CD14-positive monocyte (primary cell): Measurements from ENCODE around the gene TUBA1A. TPM values are rescaled to one million over a fixed set of nuclear protein-coding genes. Genes with fewer than 3 reads are reported as not detected.

Experiments used
- DNase-seq, 3 donors: peaks; one replicate each; pipeline ENCODE4 v3.0.0-alpha.2; 2011 to 2022
- H2AFZ ChIP-seq: 2 replicates; pipeline ENCODE4 v1.6.0; 2012; ENCODE audit warnings: mild to moderate bottlenecking, low read depth, low read length, inconsistent platforms; ENCODE audit not compliant: insufficient read depth, poor library complexity, severe bottlenecking
- H3K27ac ChIP-seq, 2 donors: 1 replicate in 1 of 2; 2 replicates in 1 of 2; pipeline ENCODE4 v1.5.1; 2012 to 2013; ENCODE audit warnings: low read length in 2 of 2, control low read depth in 1 of 2, inconsistent platforms in 1 of 2, low read depth in 1 of 2, mild to moderate bottlenecking in 1 of 2
- H3K27me3 ChIP-seq, 2 donors: one replicate each; pipeline versions ENCODE4 v1.6.0 to v1.6.1; 2011 to 2013; ENCODE audit warnings: low read length in 2 of 2; ENCODE audit not compliant: control insufficient read depth in 2 of 2, insufficient read depth in 2 of 2
- H3K36me3 ChIP-seq, 2 donors: replicated peaks in 1 of 2; 1 replicate in 1 of 2; 2 replicates in 1 of 2; pipeline versions ENCODE4 v1.5.1 to v1.6.1; 2012 to 2013; ENCODE audit warnings: low read length in 2 of 2, control low read depth in 1 of 2, inconsistent platforms in 1 of 2, mild to moderate bottlenecking in 1 of 2; ENCODE audit not compliant: insufficient read depth in 2 of 2, control insufficient read depth in 1 of 2
- H3K4me1 ChIP-seq, 2 donors: 1 replicate in 1 of 2; 2 replicates in 1 of 2; pipeline versions ENCODE4 v1.5.1 to v1.6.1; 2012 to 2013; ENCODE audit warnings: low read length in 2 of 2, control low read depth in 1 of 2, inconsistent platforms in 1 of 2, mild to moderate bottlenecking in 1 of 2, moderate library complexity in 1 of 2; ENCODE audit not compliant: insufficient read depth in 2 of 2, control insufficient read depth in 1 of 2
- H3K4me2 ChIP-seq: replicated peaks from 2 replicates; pipeline ENCODE3; 2012; ENCODE audit warnings: low read length, moderate library complexity, mild to moderate bottlenecking; ENCODE audit not compliant: poor library complexity, severe bottlenecking; ENCODE audit errors: extremely low read depth
- H3K4me3 ChIP-seq, 3 experiments: fragments of 200-600 bp in 1 of 3; sonication (generic) in 1 of 3; replicated peaks in 1 of 3; 1 replicate in 2 of 3; 2 replicates in 1 of 3; pipeline ENCODE4 v1.5.1; 2011 to 2013; ENCODE audit warnings: low read length in 3 of 3, mild to moderate bottlenecking in 3 of 3, control low read depth in 2 of 3, low read depth in 2 of 3, inconsistent platforms in 1 of 3, moderate library complexity in 1 of 3
- H3K79me2 ChIP-seq: 2 replicates; pipeline ENCODE4 v1.6.0; 2012; ENCODE audit warnings: mild to moderate bottlenecking, control low read depth, inconsistent platforms, low read length, moderate library complexity; ENCODE audit not compliant: insufficient read depth
- H3K9ac ChIP-seq: 2 replicates; pipeline ENCODE4 v1.6.0; 2017; ENCODE audit warnings: low read length, mild to moderate bottlenecking; ENCODE audit not compliant: insufficient read depth, poor library complexity, severe bottlenecking
- H3K9me3 ChIP-seq, 2 donors: replicated peaks in 1 of 2; 1 replicate in 1 of 2; 2 replicates in 1 of 2; pipeline versions ENCODE4 v1.5.1 to v1.6.1; 2012 to 2013; ENCODE audit warnings: low read length in 2 of 2, control low read depth in 1 of 2; ENCODE audit not compliant: control insufficient read depth in 1 of 2, insufficient read depth in 1 of 2
- H4K20me1 ChIP-seq: 2 replicates; pipeline ENCODE4 v1.6.0; 2012; ENCODE audit warnings: mild to moderate bottlenecking, low read length, control low read depth, moderate library complexity; ENCODE audit not compliant: insufficient read depth
- H3K27ac Mint-ChIP-seq, 7 donors: one replicate each; pipeline ENCODE4 v1.8.0; 2020; ENCODE audit warnings: mild to moderate bottlenecking in 7 of 7, mixed read lengths in 7 of 7, moderate library complexity in 6 of 7, inconsistent platforms in 2 of 7
- H3K27me3 Mint-ChIP-seq, 3 donors: one replicate each; pipeline ENCODE4 v1.8.0; 2021 to 2022; ENCODE audit warnings: low read depth in 3 of 3, mild to moderate bottlenecking in 3 of 3, mixed read lengths in 3 of 3, moderate library complexity in 3 of 3, inconsistent platforms in 1 of 3
- H3K36me3 Mint-ChIP-seq, 2 donors: one replicate each; pipeline ENCODE4 v1.8.0; 2020; ENCODE audit warnings: mixed read lengths in 2 of 2, inconsistent platforms in 1 of 2, mild to moderate bottlenecking in 1 of 2
- H3K4me1 Mint-ChIP-seq: one replicate; pipeline ENCODE4 v1.8.0; 2020; ENCODE audit warnings: mild to moderate bottlenecking, mixed read lengths
- H3K4me3 Mint-ChIP-seq, 2 donors: one replicate each; pipeline ENCODE4 v1.8.0; 2020; ENCODE audit warnings: mild to moderate bottlenecking in 2 of 2, mixed read lengths in 2 of 2, moderate library complexity in 1 of 2
- H3K9me3 Mint-ChIP-seq, 7 donors: one replicate each; pipeline ENCODE4 v1.8.0; 2020 to 2022; ENCODE audit warnings: mixed read lengths in 7 of 7, mild to moderate bottlenecking in 6 of 7, moderate library complexity in 6 of 7, inconsistent platforms in 2 of 7
- CTCF ChIP-seq: fragments of 200-600 bp; IDR thresholded peaks from one replicate; pipeline ENCODE4 v1.8.0; 2022; ENCODE audit warnings: antibody characterized with exemption, mild to moderate bottlenecking
- WGBS: methylation state at CpG from one replicate; pipeline ENCODE4 v1.1.5; 2013; ENCODE audit warnings: missing lambda C conversion rate; ENCODE audit not compliant: insufficient coverage; 5-methylcytosine and 5-hydroxymethylcytosine counted together
- intact Hi-C, 2 donors: fragments of 100-400 bp; cut with micrococcal nuclease; formaldehyde crosslinking; loops; one replicate each; pipeline versions ENCODE4 v1.15.0 to v1.15.1; 2023
- polyA plus RNA-seq, 3 donors: library from polyadenylated mRNA; depleted of rRNA in 1 of 3; unstranded in 2 of 3; stranded (reverse) in 1 of 3; fragments of 300-500 nt in 2 of 3; fragments of >200 nt in 1 of 3; fragmentation: Illumina TruSeq in 2 of 3; gene quantifications; 1 replicate in 2 of 3; 2 replicates in 1 of 3; pipeline ENCODE4 v1.2.3, GENCODE V29; 2012 to 2021

The TUBA1A gene
- polyA plus RNA-seq, 3 donors = 859 to 1,779 (median 946) TPM

- Mint-ChIP-seq H3K9me3 (no peaks in the 10 kb centered on the region), H3K27ac (peak overlapping the region; percentile 89 to 98 (median 96))
Measured at GRCh38 chr12:49161092-49161795, 27.6 kb downstream of the TUBA1A start.

DNA sequence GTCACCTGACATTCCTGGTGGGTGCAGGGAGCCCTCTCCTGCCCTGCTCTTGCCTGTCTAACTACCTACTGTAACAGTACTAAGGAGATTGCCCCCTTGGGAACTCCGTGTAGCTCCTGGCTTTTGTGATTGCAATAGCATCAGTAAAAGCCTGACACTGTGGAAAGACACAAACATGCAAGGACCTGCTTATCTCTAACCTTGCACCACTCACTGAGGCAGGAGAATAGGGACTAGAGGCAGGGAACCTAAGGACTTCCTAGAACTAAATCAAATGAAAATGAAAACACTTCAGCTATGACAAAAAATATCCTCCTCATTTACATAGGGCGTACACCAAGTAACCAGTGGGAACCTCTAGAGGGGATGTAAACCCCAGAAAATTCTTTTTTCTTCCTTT, 28.5 kb downstream of the TUBA1A start:
- no peaks in the 10 kb centered on the region for H3K27me3 ChIP-seq
- peak overlapping the region; percentile 68 to 83 for H3K27ac ChIP-seq
- Mint-ChIP-seq H3K4me3 (peak overlapping the region in 1 of 2 donors; percentile 30), H3K36me3 (no peaks in the 10 kb centered on the region), H3K4me1 (peaks cover 37% of the 10 kb centered on the region), H3K27ac (peak overlapping the region; percentile 86 to 98 (median 96)), H3K27me3 (peaks cover 0 to 2% (median 0%) of the 10 kb centered on the region in 3 donors), H3K9me3 (no peaks in the 10 kb centered on the region)
- H3K36me3 ChIP-seq = no peaks in the 10 kb centered on the region
- no peak for DNase-seq
- WGBS = 17% methylated on average over 1 of the region's 2 CpGs
- H2AFZ ChIP-seq = peak overlapping the region; percentile 36
- H4K20me1 ChIP-seq = no peaks in the 10 kb centered on the region
- TF ChIP-seq CTCF = no peak
- peak overlapping the region in 1 of 3 experiments; percentile 51 for H3K4me3 ChIP-seq
- peaks cover 31 to 37% of the 10 kb centered on the region in 2 donors for H3K4me1 ChIP-seq
- no peak overlapping the region for H3K9ac ChIP-seq
- intact Hi-C loops = no loop called here
- H3K79me2 ChIP-seq = no peaks in the 10 kb centered on the region
- no peaks in the 10 kb centered on the region for H3K9me3 ChIP-seq
- peak overlapping the region; percentile 61 for H3K4me2 ChIP-seq

More at GRCh38 chr12:49161092-49161795, 27.6 kb downstream of the TUBA1A start:
- TF ChIP-seq CTCF = no peak
- H3K4me3 ChIP-seq = peak overlapping the region in 1 of 3 experiments; percentile 51
- intact Hi-C loops = no loop called here
- no peaks in the 10 kb centered on the region for H3K79me2 ChIP-seq
- peaks cover 37% of the 10 kb centered on the region for H3K4me1 Mint-ChIP-seq
- 0% methylated on average over 2 of the region's 6 CpGs for WGBS
- peak overlapping the region; percentile 55 for H2AFZ ChIP-seq
- no peaks in the 10 kb centered on the region for H3K27me3 ChIP-seq
- H3K4me3 Mint-ChIP-seq = peak overlapping the region; percentile 62 to 83
- peak overlapping the region; percentile 68 to 83 for H3K27ac ChIP-seq
- peak; percentile 54 to 79 (median 67) for DNase-seq
- H4K20me1 ChIP-seq = no peaks in the 10 kb centered on the region
- no peaks in the 10 kb centered on the region for H3K36me3 Mint-ChIP-seq
- peak overlapping the region; percentile 30 for H3K9ac ChIP-seq
- H3K4me1 ChIP-seq = peaks cover 31 to 37% of the 10 kb centered on the region in 2 donors
- H3K27me3 Mint-ChIP-seq = peaks cover 0 to 2% (median 0%) of the 10 kb centered on the region in 3 donors
- H3K9me3 ChIP-seq = no peaks in the 10 kb centered on the region
- H3K36me3 ChIP-seq = no peaks in the 10 kb centered on the region
- H3K4me2 ChIP-seq = peak overlapping the region; percentile 61
